ENCODE measurements around the gene POLDIP2.

Gene POLDIP2, protein sequence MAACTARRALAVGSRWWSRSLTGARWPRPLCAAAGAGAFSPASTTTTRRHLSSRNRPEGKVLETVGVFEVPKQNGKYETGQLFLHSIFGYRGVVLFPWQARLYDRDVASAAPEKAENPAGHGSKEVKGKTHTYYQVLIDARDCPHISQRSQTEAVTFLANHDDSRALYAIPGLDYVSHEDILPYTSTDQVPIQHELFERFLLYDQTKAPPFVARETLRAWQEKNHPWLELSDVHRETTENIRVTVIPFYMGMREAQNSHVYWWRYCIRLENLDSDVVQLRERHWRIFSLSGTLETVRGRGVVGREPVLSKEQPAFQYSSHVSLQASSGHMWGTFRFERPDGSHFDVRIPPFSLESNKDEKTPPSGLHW

DNA sequence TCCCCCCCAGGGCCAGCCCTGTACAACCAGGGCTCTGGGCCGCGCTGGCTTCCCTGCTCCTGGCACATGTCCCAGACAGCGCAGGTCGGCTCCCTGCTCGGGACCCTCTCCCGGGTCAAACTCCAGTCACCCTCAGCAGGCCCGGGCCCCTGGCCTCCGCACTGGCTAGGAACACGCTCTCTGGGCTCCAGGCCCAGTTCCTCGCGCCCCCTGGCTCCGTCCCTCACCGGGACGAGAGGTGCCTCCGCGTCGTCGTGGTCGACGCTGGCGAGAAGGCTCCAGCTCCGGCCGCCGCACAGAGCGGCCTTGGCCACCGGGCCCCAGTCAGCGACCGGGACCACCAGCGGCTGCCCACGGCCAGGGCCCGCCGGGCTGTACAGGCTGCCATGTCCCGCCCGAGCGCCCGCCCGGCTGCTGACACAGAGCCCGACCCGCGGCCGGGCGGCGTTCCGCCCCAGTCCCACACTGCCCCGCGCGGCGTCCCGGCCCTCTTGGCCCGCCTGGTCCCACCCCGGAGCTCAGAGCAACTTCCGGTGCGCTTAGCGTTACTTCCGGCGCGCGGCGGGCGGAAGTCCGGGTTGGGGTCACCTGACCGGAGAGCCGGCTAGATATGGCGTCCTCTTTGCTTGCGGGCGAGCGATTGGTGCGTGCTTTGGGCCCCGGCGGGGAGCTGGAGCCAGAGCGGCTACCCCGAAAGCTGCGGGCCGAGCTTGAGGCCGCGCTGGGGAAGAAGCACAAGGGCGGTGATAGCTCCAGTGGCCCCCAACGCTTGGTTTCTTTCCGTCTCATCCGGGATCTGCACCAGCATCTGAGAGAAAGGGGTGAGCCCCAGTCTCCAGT, at the start of gene POLDIP2:
POLDIP2 (minus strand) TSS at position 467 of the 840 bp plus-strand sequence; CDS start at position 388, 79 bp downstream.
- peak; percentile 94 for DNase-seq

DNA sequence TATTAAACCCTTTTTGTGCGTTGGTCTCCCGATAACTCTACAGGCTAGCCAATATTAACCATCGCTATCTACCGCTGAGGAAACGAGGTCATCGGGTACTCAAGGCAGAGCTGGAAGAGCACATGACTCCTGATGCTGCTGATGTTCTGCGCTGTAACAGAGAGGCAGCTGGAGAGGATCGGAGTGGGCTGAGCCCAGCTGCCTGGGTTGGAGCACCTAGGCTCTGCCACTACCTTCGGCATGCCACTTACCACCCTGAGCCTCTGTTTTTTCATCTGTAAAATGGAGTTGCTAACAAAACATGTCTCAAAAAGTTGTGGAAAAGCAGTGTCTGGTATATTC, 49.1 kb upstream of the POLDIP2 start:
- peak; percentile 29 for DNase-seq

DNA sequence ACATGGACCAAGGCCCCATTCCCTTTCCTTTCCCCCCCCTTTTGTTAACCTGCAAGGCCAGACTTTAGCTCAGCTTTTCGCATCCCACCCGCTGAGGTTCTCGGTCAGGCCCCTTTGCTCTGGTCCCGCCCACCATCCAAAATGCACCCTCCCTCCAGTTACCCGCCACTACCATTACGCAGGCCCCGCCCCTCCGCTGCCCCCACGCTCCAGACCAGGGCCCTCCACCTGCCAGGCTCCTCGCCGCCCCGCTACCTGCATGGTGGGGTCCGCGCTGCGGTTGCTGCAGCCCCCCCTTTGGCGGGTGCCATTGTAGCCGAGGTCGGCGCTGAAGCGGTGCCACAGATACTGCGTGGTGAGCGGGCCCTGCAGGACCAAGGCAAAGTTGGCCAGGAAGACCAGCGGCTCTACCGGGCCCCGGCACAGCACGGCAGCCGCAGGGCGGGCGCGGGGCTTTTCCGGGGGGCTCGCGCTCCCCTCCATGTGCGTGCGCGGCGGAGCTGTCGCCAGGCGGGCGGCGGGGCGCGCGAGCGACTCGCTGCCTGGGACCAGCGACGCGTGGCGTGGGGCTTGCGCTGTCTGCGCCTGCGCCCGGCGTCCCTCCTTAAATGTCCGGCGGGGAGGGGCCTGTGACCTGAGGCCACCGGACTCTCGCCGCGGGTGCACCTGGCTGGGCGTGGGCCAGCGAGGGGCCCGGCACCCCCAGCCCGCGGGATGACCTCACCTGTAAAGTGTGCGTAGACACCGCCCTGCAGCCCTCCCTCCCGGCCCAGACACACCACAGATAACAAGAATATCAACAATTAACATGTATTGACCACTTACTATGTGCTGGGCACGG, 48.5 kb upstream of the POLDIP2 start, which contains the start of gene SLC46A1:
SLC46A1 (minus strand) TSS at position 581 of the 841 bp plus-strand sequence; CDS start at position 483, 98 bp downstream.
- DNase-seq = peak; percentile 40

DNA sequence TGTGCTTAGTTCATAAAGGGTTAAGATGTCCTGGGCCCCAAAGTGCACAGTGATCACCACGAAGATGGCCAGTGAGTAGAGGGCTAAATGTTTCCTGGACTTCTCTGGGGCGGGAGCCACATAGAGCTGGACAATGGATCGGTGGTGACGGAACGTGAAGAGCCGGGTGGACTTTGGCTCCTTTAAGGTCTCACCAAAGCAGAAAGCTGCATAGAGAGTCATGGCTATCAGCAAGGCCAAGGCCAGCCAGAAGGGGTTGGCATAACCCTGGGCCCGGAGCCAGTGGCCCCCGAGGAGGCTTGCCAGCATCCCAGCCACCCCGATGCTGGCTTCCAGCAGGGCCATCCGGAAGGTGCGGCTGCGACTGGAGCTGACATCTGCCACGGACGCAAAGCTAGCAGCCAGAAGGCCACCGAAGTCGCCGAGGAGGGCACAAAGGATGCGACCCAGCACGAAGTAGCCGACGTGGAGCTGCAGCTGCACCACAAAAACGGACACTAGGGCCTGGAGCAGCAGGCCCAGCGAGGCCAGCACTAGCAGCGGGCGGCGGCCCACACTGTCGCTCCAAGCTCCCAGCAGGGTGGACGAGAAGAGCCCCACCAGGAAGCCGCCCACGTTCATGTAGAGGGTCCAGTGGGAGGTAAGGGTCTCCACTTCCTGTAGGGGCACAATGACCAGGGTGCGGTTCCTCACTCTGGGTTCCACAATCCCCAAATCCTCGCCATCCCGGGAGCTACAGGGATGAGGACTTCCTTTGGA, 47.7 kb upstream of the POLDIP2 start:
- DNase-seq = no peak

DNA sequence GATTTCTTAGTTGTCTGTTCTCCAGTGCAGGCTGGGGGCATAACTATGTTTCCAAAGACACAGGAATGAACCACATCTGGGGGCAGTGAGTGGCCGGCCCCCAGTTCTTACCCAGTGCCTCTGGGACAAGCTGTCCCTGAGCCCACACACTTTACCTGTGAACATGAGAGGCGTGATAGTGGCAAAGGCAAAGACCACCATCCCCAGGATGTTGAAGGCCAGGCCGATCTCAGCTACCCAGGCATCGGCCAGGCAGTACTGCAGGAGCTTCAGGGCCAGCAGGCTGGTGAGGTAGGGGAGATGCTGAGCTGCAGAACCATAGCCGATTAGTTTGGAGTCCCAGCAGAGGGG, 47.1 kb upstream of the POLDIP2 start:
- DNase-seq = no peak

DNA sequence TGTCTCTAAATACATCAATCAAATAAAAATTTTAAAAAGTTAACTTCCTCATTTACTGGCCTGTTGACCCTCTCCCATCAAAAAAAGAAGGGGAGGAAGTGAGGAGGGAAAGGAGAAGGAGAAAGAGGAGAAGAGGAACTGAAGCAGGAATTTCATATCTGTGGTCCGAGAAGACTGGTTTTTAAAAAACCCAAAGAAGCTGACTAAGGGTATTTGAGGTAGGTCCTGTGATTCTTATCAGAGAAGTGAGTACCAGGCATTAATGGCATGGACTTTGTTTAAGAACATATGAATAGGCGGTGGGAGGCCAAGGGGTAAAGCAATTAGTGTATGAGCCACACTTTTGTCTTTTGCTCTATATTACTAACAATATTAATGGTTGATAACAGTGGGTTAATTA, 46.7 kb upstream of the POLDIP2 start:
- no peak for DNase-seq

DNA sequence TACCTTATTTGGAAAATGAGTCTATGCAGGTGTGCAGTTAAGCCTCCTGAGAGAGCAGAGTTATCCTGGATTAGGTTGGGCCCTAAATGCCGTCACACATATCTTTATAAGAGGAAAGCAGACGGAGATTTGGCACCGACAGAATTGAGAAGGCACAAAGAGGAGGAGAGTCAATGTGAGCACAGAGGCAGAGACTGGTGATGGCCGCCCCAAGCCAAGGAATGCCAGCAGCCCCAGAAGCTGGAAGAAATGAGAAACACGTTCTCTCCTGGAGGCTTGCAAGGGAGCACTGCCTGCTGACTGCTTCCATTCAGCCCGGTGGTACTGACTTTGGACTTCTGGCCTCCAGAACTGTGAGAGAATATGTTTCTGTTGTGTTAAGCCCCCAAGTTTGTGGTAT, 45.5 kb upstream of the POLDIP2 start:
- DNase-seq = no peak

DNA sequence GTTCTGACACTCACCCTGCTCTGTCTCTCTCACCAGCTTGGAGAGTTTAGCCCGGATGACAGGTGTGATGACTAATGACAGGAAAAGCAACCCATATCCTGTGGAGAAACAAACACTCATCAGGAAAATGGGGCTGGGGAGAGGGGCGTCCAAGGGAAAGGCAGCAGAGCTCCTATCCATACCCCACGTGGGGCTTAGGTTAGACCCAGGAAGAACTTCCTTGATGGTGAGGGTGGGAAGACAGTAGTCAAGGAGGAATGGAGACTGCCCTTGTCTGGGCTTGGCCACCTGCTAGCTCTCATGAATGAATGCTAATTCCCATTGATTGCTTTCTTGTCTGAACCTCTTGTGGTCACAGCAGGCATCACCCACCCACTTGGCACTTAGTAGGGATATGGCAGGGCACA, 44.9 kb upstream of the POLDIP2 start:
- DNase-seq = no peak

DNA sequence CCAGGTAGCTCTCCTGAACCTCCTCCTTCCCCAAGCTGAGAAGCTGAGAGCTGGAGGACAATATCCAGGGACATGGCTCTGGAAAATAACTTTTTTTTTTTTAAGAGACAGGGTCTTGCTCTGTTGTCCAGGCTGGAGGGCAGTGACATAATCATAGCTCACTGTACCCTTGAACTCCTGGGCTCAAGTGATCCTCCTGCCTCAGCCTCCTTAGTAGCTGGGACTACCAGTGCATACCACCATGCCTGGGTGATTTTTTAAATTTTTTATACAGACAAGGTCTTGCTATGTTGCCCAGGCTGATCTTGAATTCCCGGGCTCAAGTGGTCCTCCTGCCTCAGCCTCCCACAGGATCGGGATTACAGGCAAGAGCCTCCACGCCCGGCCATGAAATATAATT, 42.5 kb upstream of the POLDIP2 start:
- no peak for DNase-seq

DNA sequence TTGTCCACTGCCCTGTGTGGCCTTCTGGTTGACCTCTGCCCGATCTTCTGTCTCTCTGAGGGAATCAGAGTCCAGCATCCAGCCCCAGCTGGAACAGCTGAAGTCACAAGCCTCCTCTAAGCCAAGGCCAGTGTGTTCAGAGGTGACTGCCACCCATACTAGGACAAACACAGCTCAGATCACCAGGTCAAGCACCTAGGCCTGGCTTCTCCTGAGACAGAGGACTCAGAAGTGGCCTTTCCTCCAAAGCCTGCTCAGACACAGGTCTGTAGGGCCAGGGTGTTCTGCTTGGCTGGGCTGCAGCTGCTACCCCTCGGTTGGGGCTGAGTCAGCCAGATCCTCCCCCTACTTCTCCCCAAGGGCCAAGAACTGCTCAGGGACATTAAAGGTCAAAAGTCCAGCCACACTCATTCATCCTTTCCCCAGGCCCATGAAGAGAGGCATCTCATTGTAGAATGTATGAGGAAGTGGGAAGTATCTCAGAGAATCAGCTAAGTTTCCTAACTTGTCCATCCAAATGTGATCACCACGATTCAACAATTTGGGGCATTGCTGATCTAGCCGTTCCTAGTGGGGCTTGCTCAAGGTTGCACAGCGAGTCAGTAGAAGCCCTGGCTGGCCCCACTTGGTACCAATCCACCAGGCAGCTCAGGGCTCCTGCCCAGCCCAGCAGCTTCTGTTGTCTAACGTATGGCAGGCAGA, 41.1 kb upstream of the POLDIP2 start:
- DNase-seq = no peak

DNA sequence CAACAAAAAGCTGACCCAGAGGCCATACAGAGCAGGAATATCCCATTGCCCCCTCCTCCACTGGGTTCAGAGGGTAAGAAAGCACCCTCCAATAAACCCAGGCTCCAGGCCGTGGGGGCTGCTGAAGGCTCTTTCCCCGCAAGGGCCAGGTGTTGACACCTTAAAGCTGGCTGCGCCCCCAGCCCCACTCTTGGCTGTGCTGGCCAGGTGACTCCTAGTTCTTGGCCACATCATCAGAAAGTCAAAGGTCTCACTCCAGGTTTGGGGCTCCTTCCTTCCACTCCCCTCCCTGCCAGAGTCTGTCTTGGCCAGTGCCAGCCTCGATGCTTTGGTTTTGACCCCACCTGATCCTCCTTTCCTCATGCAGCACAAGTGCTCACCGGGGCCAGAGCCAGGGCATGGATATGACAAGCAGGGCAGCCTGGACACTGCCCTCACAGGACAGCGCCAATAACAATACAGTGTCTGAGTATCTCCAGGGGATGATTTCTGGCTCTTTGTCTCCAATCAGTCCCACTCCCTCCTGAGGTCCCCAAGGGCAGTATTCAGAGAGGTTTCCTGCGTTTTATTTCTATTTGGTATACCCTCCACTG, 40.5 kb upstream of the POLDIP2 start:
- DNase-seq = no peak

DNA sequence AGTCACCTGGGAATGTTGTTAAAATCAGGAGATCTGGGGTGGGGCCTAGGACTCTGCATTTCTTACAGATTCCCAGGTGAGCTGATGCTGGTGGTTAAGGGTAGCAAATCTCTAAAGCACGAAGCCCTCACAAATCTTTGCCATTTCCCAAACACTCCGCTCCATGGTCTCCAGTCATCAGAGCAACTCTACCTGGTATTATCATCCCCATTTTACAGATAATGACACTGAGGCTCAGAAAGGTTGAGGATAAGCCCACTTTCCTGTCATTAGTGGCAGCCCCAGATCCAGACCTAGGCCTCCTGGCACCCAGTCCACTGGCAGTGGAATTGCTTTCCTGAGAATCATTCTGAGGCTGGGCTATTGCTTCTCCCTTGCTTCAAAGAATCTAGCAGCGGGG, 39.9 kb upstream of the POLDIP2 start:
- DNase-seq = no peak

DNA sequence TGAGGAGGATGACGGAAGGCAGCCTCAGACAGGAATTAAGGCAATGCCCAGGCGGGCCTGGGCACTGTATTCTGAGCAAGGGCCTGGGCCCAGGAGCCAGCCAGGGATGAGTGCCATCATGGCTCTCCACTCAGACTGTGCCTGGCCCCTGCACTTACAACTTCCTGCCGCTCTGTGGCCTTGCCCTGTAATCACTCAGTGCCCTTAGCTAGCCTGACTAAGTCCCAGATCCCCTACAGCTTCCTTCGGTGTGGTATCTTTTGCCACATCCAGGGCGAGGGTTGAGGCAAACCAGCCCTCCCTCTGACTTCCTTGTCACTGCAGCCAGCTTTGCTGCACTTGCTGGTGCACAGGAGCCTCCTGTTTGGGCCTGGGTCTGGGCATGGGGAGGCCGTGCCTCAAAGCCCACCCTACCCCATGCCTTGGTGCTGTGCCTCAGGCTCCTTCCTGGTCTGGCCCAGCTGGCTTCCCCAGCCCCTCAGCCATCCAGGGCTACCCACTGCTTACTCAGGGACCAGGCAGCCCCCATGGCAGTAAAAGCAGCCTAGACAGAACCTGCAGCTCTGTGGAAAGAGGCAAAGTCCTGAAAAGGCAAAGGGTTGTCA, 39.4 kb upstream of the POLDIP2 start:
- no peak for DNase-seq

DNA sequence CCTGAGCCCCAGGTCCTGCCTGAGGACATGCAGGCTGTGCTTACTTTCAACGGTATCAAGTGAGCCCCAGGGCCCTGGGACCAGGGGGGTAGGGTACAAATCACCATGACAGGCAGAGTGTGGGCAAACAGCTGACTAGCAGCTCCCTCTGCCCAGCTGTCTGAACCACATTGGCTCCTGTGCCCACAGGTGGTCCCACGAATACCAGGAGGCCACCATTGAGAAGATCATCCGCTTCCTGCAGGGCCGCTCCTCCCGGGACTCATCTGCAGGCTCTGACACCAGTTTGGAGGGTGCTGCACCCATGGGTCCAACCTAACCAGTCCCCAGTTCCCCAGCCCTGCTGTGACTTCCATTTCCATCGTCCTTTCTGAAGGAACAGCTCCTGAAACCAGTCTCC, 38.6 kb upstream of the POLDIP2 start:
- DNase-seq = no peak

DNA sequence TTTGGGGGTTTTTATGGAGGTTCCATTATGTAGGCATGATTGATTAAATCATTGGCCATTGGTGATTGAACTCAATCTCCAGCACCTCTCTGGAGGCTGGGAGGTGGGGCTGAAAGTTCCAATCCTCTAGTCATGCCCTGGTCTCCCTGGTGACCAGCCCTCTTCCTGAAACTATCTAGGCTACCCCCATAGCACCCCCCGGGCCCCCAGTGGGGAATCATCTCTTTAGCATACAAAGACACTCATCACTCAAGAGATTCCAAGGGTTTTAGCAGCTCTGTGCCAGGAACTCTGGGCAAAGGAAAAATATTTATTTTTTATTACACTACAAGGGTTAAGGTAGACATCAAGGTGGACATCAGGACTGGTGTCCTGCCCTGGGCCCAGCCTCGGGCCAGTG, 38.1 kb upstream of the POLDIP2 start:
- DNase-seq = no peak

DNA sequence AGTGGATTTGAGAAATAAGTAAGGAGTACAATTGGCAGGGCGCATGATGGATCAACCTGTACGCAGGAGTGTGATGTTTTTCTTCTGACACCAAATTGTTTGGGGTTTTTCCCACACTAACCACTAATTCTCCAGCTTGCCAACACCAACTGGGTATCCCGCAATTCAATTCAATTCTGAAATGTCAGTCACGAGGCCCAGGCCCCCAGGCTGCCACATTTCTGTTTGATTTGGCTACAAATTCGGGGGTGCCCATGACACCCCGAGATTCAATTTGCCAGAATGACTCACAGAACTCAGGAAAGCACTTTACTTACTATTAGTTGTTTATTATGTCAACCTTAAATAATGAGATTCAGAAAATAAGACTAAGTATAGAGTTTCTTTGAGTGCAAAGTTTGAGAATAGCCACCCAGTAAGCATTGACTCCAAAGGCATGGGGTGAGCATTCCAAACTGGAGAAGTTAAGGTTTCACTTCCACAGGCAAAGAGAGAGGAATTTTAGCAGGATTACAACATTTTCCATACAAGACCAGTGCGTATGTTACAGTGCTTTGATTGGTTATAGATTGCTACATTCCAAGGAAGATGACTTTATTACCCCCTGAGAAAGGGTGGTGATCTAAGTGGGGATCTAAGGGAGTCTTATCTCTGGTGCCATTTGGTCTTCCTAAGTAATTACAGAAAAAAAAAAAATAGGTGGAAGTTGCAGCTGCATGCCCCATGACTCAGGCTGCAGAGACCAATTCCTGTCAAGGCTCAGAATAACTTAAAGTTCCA, 37.2 kb upstream of the POLDIP2 start:
- DNase-seq = no peak

DNA sequence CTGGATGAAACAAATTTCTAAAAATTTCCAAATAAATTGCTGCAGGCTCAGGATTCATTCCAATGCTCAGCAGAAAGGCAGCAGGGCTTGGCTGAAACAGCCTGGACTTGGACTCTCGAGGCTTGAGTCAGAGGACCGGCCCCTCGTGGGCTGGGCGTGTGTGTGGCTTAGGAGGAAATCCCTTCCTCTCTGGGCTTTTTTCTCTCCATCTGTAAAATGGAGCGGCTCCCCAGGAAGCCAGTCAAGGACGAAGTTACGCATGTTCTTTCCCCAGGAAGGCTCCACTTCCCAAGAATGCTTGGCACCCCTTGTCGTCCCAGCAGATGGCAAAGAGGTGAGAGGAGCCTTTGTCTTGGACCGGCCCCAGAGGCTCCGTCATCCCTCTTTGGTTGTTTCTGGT, 35.2 kb upstream of the POLDIP2 start:
- DNase-seq = no peak

DNA sequence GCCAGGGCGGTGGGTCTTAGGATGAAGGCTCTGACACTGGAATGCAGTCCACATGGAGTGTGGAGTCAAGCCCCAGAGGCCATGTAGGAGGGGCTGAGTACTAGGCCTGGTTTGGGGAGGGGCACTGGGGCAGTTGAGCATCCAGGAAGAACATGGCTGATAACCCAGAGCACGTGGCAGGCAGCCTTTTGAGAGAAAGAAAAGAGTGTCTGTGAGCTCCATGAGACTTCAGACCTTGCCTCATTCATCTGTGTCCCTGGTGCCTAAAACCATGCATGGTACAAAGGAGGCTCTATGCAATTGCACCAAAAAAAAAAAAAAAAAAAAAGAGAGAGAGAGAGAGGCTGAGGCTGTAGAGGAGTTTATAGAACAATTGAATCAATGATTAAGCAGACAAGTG, 34.1 kb upstream of the POLDIP2 start:
- DNase-seq = peak; percentile 23

DNA sequence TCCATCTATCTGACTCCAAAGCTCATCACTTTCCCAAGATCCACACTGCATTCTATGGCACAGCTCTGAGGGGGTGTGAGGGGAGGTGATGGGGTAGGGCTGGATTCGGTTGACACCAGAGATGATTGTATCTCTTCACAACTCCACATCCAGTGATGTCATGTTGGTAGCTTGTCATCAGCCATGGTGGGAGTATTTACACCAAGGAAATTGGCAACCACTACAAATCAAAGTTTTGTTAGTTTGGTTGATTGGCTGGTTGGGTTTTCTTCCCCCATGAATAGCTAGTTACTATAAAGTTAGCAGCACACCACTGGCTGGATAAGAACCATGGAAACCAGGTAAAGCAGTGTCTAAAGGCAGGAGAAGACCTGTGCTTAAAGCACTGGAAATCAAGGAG, 33.7 kb upstream of the POLDIP2 start:
- no peak for DNase-seq

DNA sequence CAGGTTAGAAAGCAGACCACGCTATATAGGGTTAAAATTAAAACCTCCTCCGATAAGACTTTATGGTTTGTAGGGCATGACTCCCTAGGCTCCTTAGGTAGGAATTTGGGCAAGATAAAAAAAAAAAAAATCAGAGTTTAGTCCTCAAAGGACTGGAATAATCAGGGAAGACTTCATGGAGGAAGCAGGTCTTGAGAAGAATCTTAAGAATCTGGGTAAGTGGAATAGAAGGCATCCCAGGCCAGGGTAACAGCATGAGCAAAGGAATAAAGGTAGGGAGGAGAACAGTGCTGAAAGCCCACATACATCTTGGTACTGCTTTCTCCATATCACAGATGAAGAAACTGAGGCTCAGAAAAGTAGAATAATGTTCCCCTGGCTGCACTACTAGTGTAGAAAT, 33.2 kb upstream of the POLDIP2 start:
- no peak for DNase-seq
